ENCODE measurements around the gene STX18.

Gene STX18

DNA sequence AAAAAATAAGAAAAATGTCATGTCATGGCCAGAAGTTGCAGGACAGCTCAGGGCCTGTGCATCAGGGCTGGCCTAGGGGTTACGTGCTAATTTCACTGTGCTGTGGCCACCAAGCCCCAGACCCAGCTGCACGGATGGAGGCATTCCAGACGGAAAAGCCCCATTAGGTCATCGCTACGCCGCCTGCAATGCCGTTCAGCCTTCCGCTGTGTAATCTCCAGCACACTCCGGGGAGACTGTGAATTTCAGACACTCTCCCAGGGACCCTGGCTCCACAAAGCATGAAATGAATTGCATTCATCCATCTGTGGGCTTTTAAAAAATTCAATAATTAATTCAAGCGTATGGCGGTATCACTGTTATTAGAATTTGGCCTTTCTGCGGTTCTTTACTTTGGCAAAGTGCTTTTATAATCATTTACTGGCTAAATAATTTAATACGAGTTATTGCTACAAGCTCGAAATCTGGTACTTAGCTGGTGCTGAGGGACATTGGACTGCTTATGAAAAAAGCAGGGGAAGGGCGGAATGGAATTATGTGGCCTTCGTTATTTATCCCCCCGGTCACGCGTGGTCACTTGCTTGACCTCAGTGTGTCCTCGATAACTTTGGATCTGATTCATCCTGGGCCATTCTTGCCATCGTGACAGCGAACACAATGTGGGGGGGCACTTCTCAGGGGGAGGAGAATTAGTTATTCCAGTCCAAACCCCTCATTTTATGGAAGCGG, 164.0 kb downstream of the STX18 start:
- no peak for DNase-seq
- no peak for ATAC-seq

DNA sequence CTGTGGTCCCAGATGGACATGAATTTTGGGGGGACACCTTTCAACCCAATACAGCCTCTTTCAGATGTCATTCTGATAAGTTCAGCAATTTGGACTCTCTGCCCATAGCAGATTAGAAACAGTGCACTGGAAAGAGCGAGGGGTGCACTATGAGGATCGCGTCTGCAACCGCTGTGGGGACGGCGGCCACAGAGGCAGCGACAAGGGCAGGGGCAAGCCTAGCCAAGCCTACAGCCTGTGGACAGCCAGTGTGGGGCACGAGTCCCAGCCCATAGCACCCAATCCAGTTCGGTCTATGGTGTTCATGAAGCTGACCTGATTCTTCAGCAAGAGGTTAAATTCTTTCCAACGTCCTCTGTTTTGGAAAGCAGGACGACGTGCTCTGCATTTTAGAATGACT, 164.7 kb downstream of the STX18 start:
- no peak for DNase-seq
- no peak for ATAC-seq

DNA sequence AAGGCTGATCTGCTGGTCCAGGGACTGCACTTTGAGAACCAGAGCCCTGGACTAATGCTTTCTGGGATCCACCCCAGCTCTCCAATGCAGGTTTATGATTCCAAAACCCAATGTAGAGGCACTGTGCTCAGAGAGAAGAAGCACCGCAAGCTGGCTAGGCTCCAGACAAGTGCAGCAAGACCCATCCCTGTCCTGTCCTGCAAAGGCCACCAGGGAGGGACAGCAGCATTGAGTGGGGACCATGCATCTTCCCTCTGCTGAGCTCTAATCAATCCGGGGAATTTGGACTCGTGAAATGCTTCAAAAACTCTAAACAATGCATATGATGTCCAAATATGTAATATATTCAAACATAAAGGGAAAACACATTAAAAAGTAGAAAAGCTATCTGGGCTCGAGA, 165.8 kb downstream of the STX18 start:
- no peak for ATAC-seq

DNA sequence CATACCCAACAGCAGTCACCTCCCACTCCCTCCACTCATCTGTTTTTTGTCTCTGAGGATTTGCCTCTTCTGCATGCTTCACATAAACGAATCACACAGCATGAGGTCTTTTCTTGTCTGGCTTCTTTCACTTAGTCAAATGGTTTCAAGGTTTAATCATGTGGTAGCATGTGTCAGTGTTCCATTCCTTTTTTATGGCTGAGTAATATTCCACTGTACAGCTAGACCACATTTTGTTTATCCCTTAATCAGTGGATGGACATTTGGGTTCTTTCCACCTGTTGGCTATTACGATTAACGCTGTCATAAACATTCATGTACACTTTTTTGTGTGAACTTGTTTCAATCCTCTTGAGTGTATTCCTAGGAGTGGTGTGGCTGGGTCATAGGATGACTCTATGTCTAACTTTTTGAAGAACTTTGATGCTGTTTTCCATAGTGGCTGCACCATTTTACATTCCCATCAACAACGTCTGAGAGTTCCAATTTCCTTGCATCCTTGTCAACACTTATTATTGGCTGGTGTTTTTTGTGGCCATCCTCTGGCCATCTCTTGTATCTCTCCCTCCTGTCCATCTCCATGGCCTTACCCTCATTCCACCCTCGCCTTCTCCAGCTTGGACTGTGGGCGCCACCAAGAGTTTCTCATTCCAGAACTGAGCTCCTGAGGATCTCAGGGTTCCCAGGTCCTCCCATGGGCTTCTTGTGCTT, 167.3 kb downstream of the STX18 start:
- DNase-seq (no peak), ATAC-seq (no peak)

More for the DNA sequence above, 165.8 kb downstream of the STX18 start:
- DNase-seq: no peak
